ENCODE results near the gene S1PR2. TPM values are rescaled to one million over a fixed set of nuclear protein-coding genes. Genes with fewer than 3 reads are reported as not detected.

Gene S1PR2
- total RNA-seq, 4 donors from 2014 or later: 7.7 to 10.1 (median 9.1) TPM

DNA sequence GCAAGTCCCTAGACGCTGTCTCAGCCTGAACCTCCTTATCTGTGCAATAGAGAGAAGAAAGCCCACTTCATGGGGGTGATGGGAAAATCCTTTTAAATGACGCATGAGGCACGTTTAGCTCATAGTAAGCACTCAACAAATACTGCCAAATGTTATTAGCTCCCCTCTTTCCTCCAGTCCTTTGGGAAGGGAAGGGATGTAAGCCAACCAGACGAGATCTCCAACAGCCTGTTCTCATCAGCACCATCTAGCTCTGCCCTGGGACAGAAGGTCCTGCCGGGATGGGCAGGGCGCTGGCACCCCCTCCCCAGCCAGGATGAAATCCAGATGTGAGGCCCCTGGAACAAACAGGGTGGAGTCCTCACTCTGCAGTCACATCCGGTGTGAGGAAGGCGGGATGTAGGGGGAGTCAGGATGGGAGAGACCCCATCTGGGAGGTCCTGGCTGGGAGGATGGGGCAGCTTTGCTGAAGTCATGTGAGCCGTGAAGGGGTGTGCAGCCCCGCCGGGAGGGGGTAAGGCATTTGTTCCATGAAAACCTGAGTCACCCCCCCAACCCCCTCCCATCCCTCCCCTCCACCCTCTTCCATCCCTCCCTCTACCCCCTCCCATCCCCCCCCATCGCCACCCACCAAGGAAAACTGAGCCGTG lies 4.6 kb downstream of the S1PR2 start:
- TF ChIP-seq, protein P1, sequence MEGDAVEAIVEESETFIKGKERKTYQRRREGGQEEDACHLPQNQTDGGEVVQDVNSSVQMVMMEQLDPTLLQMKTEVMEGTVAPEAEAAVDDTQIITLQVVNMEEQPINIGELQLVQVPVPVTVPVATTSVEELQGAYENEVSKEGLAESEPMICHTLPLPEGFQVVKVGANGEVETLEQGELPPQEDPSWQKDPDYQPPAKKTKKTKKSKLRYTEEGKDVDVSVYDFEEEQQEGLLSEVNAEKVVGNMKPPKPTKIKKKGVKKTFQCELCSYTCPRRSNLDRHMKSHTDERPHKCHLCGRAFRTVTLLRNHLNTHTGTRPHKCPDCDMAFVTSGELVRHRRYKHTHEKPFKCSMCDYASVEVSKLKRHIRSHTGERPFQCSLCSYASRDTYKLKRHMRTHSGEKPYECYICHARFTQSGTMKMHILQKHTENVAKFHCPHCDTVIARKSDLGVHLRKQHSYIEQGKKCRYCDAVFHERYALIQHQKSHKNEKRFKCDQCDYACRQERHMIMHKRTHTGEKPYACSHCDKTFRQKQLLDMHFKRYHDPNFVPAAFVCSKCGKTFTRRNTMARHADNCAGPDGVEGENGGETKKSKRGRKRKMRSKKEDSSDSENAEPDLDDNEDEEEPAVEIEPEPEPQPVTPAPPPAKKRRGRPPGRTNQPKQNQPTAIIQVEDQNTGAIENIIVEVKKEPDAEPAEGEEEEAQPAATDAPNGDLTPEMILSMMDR (IDR thresholded peaks at IDR 0.05; ENCODE audit: low read depth): no peak

DNA sequence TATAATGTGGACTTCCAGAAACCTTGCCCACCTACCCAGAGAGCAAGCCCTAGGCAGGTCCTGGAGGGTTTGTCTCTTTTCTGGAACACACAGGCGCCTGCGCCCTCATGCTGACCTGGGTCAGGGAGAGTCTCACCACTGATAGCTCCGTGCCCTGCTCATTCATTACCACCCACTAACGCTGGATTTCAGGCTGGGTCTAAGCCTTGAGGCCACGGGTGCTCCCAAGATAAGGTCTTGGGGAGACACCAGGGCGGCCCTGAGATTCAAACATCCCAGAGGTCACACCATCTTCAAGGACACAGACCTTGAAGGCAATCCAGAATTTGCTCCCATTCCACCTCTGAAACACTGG lies 5.1 kb downstream of the S1PR2 start:
- TF ChIP-seq, protein P1 (IDR thresholded peaks at IDR 0.05; ENCODE audit: low read depth): no peak

DNA sequence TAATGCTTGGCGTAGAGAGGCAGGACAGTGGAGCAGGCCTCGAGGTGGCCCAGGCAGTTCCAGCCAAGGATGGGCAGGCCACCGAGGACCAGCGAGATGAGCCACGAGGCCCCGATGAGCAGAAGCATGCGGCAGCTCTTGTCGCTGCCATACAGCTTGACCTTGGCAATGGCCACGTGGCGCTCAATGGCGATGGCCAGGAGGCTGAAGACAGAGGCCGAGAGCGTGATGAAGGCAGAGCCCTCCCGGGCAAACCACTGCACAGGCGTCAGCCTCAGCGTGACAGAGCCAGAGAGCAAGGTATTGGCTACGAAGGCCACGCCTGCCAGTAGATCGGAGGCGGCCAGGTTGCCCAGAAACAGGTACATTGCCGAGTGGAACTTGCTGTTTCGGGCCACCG lies 6.8 kb downstream of the S1PR2 start:
- TF ChIP-seq, protein P1 (IDR thresholded peaks at IDR 0.05; ENCODE audit: low read depth): no peak

DNA sequence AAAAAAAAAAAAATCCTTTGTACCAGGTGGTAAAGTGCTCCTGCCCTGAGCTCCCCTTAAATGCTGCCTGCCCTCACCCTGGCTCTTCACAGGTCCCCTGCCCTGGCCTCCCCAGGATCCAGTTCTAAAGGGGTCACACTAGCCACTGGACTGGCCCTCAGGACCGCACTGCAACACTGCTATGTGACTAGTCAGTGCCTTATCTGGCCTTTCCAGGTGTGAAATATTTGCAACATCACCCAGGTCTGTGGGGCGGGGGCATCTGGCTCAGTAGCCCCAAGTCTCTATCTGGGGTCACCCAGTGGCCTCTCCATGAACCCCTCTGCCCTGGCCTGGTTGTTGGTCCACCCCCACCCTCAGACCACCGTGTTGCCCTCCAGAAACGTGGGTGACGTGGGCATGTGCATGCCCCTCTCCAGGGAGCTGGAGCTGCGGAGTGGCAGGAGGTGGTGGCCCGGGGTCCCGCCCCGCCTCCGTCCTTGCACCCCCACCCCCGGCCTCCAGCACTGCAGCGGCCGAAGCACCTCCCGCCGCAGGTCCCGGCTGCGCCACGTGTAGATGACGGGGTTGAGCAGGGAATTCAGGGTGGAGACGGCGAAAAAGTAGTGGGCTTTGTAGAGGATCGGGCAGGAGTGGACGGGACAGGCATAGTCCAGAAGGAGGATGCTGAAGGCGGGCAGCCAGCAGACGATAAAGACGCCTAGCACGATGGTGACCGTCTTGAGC lies 7.5 kb downstream of the S1PR2 start:
- TF ChIP-seq, protein P1 (IDR thresholded peaks at IDR 0.05; ENCODE audit: low read depth): no peak

DNA sequence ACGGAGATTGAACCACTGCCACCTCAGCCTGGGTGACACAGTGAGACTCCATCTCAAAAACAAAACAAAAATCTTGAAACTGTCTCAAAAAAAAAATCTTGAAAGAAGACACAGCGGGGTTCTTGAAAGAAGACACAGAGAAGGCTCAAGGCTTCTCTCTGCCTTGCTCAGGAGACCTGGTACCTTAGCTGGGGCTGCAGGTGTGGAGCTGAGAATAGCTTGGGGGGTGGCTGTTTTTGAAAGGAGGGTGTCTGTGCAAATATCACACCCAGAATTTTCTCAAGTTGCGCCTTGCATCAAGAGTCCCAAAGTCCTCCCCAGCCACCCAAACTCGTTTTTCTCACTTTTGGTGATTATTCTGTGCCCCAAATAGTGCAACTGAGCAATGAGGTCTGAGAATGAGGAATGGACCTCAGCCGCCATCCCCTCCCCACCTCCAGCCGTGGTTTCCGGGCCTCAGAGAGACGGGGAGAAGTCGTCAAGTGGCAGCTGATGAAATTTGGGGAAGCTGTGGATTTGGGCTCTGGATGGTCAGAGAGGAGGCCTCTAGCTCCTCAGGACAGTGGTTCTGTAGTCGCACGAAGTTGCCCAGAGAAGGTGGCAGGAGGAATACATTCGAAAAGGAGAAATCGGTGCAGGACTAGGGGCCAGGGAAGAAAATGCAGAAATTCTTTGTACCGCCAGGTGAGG lies 8.8 kb downstream of the S1PR2 start:
- TF ChIP-seq, protein P1 (IDR thresholded peaks at IDR 0.05; ENCODE audit: low read depth): no peak

DNA sequence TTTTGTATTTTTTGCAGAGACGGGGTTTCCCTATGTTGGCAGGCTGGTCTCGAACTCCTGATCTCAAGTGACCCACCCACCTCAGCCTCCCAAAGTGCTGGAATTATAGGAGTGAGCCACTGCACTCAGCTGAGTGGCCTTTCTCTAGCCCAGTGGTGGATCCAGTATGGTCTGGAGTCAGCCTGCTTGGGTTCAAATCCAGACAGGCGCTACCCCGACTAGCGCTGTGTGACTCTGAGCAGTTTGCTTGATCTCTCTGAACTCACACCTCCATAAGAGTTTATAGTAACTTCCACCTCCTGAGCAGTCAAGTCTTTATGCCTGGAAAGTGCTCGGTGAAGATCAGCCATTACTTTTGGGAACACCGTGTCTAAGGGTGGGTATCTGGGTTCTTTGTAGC lies 10.4 kb downstream of the S1PR2 start:
- TF ChIP-seq, protein P1 (IDR thresholded peaks at IDR 0.05; ENCODE audit: low read depth): no peak

GRCh38 chr19:10219678-10220077 lies 11.5 kb downstream of the S1PR2 start:
- TF ChIP-seq, protein P1 (IDR thresholded peaks at IDR 0.05; ENCODE audit: low read depth): no peak
